ENCODE results near the gene CLEC16A.

Gene CLEC16A

GRCh38 chr16:11121083-11121608 lies 176.8 kb downstream of the CLEC16A start:
- DNase-seq (ENCODE audit: low read depth in 2 of 2) = no peak

GRCh38 chr16:11121914-11122692 lies 177.7 kb downstream of the CLEC16A start:
- DNase-seq (ENCODE audit: low read depth in 2 of 2) = no peak

GRCh38 chr16:11123666-11124065 lies 179.3 kb downstream of the CLEC16A start:
- no peak for DNase-seq (ENCODE audit: low read depth in 2 of 2)

GRCh38 chr16:11125936-11126335 lies 181.6 kb downstream of the CLEC16A start:
- no peak for DNase-seq (ENCODE audit: low read depth in 2 of 2)

DNA sequence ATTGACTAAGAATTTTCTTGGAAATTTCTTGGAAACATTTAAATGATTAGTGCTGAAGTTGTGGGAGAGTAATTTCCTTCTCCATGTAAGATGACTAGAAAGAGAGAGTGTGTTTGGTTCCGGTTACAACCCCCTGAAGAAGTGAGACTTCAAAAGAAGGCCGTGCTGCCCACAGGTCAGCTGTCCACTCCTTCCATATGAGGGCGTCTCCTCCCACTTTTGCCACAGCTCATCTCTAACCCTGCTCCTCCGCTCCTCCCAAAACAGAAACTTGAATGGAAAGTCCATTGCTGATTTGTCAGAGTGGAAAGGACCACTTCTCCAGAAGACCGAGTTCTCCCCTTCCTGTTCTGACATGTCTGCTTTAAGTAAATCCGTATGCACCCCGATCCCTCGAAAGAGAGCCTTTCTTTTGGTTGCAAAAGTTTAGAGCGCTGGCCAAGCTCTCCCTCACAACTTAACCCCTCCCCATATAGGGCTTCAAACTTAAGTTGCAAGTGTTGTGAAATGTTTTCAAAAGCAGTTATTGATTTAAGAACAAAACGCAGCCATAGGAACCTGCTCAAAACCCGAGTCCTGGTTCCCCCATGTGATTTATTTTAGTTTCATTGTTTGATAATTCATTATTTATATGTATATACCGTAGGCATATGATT lies 182.2 kb downstream of the CLEC16A start:
- DNase-seq (ENCODE audit: low read depth in 2 of 2) = no peak

DNA sequence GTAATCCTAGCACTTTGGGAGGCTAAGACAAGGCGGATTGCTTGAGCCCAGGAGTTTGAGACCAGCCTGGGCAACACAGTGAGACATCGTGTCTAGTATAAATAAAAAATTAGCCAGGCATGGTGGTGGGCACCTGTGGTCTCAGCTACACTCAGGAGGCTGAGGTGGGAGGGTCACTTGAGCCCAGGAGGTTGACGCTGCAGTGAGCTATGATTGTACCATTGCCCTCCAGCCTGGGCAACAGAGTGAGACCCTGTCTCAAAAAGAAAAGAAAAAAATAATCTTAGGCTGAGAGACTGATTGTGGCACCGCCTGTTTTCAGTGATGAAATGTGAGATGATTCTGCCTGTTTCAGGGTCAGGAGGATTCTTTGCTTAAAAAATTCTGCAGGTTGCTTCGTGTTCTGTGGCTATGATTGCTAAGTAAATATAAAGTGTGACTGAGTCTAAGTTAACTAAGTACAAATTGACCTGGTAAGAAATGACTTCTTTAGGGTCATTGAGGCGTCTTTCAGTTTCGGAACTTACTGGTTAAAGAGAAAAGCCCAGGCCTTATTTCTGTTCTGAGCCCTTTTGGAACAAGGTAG lies 183.3 kb downstream of the CLEC16A start:
- no peak for DNase-seq (ENCODE audit: low read depth in 2 of 2)

GRCh38 chr16:11128211-11129141 lies 184.1 kb downstream of the CLEC16A start:
- no peak for DNase-seq (ENCODE audit: low read depth in 2 of 2)

DNA sequence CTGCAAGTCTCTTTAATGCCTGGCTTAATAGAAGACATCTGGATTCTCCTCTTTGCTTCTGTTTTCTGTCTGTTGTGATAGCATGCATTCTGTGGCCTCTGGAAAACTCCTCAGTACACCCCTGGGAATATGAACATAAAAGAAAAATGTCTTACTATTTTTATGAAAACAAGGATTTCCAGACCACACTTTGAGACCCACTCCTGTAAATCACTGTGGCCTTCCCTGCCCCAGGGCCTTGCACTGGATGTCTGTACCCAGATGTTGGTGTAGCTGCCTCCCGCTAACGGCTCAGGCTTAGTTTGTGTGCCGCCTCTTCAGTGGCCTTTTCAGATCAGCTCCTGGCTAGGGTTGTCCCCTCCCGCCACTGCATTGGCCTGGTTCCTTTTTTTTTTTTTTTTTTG lies 185.0 kb downstream of the CLEC16A start:
- no peak for DNase-seq (ENCODE audit: low read depth in 2 of 2)

DNA sequence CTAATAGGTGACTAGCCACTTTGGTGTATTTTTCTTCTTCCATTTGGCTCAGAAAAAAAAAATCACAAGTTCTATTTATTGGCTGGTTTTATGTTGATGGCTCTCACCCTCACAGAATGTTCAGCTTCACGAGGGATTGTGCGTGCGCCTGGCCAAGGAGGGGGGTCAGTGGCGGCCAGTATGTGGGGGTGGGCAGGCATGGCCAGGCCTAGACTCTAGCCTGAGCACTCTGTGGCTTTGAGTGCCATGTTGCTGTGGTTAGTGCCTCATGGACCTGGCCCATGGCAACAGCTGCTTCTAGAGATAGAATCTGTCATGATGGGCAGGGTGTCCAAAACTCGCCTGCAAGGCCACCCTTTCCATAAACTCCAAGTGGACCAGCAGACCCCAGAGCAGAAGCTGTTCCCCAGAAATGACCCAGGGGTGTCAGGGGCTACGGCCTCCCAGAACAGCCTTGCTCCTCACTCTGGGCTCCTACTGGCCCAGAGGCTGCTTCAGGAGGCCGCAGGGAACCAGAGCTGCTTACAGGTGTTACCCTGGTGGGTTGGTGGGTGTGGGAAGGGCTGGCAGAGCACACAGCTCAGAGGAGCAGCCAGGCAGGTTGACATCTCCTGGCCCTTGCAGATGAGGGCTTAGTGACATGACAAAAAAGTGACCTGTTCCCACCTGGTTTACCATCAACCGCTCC lies 186.8 kb downstream of the CLEC16A start:
- DNase-seq (ENCODE audit: low read depth in 2 of 2) = no peak

GRCh38 chr16:11131706-11132105 lies 187.3 kb downstream of the CLEC16A start:
- no peak for DNase-seq (ENCODE audit: low read depth in 2 of 2)

DNA sequence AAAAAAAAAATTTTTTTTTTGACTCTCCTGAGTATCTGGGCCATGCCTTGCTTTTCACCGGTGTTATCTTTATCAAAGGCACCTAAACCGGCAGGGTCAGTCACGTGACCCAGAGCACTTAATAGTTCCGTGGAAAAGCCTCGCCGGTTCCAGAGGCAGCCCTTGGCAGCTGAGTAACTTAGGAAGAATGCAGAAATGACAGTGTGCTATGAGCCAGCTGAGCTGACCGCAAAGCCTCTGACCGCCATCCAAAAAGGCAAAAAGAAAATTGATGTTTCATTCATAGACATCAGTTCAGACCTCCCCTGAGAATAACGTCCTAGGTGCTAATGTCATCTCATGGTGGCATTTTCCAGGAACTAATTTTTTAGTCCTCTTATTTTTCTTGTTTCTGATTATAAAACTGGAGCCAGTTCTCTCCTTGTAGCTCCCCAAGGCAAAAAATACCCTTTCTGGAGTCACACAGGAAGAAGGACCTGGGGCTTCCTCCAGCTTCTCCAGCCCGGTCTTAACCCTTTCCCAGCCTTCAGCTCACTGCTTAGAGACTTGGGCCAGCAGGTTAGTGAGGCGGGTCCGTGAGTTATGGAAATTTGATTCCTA lies 189.1 kb downstream of the CLEC16A start:
- DNase-seq (ENCODE audit: low read depth in 2 of 2) = no peak

DNA sequence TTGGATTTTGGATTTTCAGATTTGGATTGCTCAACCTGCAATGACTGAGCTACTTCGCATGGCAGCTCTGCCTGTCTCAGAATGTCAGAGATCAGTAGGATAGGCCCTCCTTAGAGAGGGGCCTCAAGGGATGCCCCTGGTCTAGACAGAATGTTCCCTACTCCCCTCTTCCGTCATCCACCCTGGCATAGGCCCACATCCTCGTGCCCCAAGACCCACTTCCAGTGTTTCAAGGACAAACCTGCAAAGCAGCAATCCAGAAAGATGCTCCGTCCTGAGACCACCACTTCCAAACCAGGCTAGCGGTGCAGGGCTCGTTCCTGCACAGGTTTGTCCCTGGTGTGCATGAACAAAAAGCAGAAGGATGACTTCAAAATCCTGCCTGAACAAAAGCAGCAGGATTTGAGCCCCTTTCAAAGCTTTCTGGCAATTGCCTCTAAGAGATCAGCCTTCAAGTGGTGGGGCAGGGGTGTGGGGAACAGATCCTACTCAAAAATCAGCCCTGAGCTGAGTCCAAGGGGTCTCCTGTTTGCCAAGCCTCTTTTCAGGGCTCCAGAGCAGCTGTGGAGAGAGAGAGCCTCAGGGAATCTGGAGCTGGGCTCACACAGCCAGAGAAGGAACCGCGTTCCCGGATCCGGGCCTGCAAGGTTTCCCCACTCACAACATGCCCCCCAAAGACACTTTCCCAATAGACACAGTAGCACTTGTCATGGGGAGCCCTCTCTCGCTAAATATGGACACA lies 190.5 kb downstream of the CLEC16A start:
- no peak for DNase-seq (ENCODE audit: low read depth in 2 of 2)

DNA sequence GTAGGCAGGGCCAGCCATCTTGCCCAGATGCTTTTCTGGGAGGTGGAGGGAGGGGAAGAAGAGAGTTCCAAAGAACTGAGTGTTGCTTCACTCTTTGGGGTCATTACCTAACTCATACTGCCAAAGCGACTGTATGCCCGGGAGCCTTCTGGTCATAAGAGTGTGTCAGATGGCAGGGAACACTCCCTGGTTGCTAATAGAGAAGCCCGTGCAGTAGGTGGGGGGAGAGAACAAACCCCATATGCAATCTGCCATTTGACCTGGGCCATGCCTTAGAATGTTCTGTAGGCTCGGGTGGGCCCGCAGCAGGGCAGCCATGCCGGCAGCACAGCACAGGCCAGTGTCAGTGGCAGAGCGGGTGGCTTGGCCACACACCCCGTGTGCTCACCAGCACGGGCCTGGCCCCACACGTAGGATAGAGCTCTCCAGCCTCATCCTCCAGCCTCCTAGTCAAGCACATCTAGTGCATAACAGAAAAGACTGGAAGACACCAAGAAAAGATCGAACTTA lies 191.2 kb downstream of the CLEC16A start:
- DNase-seq (ENCODE audit: low read depth in 2 of 2) = no peak

- no peak for DNase-seq (ENCODE audit: low read depth in 2 of 2)
Observed at GRCh38 chr16:11136600-11136999, 192.2 kb downstream of the CLEC16A start.

- DNase-seq (ENCODE audit: low read depth in 2 of 2) = no peak
Observed at GRCh38 chr16:11138022-11138768, 193.8 kb downstream of the CLEC16A start.

GRCh38 chr16:11138769-11139325 lies 194.5 kb downstream of the CLEC16A start:
- DNase-seq (ENCODE audit: low read depth in 2 of 2) = no peak

GRCh38 chr16:11139326-11140097 lies 195.1 kb downstream of the CLEC16A start:
- no peak for DNase-seq (ENCODE audit: low read depth in 2 of 2)

GRCh38 chr16:11140098-11140375 lies 195.7 kb downstream of the CLEC16A start:
- DNase-seq (ENCODE audit: low read depth in 2 of 2) = peak in 1 of 2 donors; percentile 34

All from stimulated activated CD4-positive, alpha-beta T cell treated with anti-CD3 and anti-CD28 coated beads, Interleukin-4, amount 100 ng/mL, for 48 hours (primary cell).